Activated T-cell treated with anti-CD3 and anti-CD28 coated beads, Interleukin-2, amount 50 U/mL, for 72 hours (primary cell): ENCODE results near the gene TMEM51. TPM values are rescaled to one million over a fixed set of nuclear protein-coding genes. Genes with fewer than 3 reads are reported as not detected.

Source experiments
- ATAC-seq, 2 donors: fragments of 150-1000 bp; cut with Tn5 transposase; replicated peaks in 1 of 2; 2 replicates each; pipeline ENCODE4 v1.10.0; 2021; ENCODE audit warnings: moderate library complexity in 2 of 2, mild to moderate bottlenecking in 1 of 2
- DNase-seq, 2 donors: peaks; one replicate each; pipeline ENCODE4 v3.0.0; 2021 to 2022; ENCODE audit warnings: mixed read lengths in 1 of 2
- H3K27ac Mint-ChIP-seq: one replicate; pipeline ENCODE4 v1.8.0; 2022; ENCODE audit warnings: mild to moderate bottlenecking, moderate library complexity, mixed read lengths
- H3K27me3 Mint-ChIP-seq: one replicate; pipeline ENCODE4 v1.8.0; 2022; ENCODE audit warnings: low read depth, mixed read lengths
- H3K36me3 Mint-ChIP-seq, 2 donors: one replicate each; pipeline ENCODE4 v1.8.0; 2022; ENCODE audit warnings: mixed read lengths in 2 of 2, mild to moderate bottlenecking in 1 of 2; ENCODE audit not compliant: insufficient read depth in 2 of 2
- H3K4me1 Mint-ChIP-seq: one replicate; pipeline ENCODE4 v1.8.0; 2022; ENCODE audit warnings: low read depth, mixed read lengths
- H3K4me3 Mint-ChIP-seq, 2 donors: one replicate each; pipeline ENCODE4 v1.8.0; 2022; ENCODE audit warnings: mild to moderate bottlenecking in 2 of 2, mixed read lengths in 2 of 2, moderate library complexity in 2 of 2
- H3K9me3 Mint-ChIP-seq, 2 donors: one replicate each; pipeline ENCODE4 v1.8.0; 2022; ENCODE audit warnings: mixed read lengths in 2 of 2
- total RNA-seq, 2 donors: library from RNA; stranded (reverse); gene quantifications; one replicate each; pipeline ENCODE4 v1.2.3, GENCODE V29; 2022

The TMEM51 gene
- total RNA-seq, 2 donors from 2014 or later, result not detected

DNA sequence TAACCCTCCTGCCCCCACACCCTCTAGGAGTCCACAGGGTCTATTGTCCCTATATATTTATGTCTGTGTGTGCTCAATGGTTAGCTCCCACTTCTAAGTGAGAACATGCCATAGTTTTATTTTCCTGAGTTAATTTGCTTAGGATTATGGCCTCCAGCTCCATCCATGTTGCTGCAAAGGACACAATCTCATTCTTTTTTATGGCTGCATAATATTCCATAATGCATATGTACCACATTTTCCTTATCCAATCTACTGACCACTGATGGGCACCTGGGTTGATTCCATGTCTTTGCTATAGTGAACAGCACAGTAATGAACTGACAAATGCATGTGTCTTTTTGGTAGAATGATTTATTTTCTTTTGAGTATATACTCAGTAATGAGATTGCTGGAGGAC is 80.1 kb downstream of the TMEM51 start:
- ATAC-seq (no peak), DNase-seq (no peak)
- Mint-ChIP-seq H3K4me3 (no peak overlapping the region), H3K27me3 (peaks cover 41% of the 10 kb centered on the region), H3K27ac (no peak overlapping the region), H3K36me3 (peaks cover 0 to 2% of the 10 kb centered on the region in 2 donors), H3K9me3 (no peaks in the 10 kb centered on the region), H3K4me1 (peaks cover 29% of the 10 kb centered on the region)

DNA sequence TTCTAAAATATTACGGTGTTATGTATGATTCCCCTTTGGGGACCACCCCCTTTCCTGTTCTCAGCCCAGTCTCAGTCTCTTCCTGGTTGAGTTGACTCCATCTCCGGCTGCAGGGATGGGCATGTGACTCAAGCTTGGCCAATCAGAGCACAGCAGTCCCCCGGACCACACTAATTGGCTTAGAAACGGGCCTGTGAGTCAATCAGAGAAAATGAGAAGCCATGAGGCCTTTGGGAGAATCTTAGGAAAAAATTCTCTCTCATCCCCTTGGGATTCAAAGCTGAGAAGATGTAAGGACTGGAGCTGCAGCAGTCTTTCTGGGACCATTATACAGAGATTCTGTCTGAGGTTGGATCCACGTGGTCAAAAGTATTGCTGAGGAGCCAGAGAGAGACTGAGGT is 82.8 kb downstream of the TMEM51 start:
- Mint-ChIP-seq H3K27me3 (peaks cover 48% of the 10 kb centered on the region), H3K36me3 (peaks cover 0 to 2% of the 10 kb centered on the region in 2 donors), H3K9me3 (no peaks in the 10 kb centered on the region), H3K4me1 (peaks cover 23% of the 10 kb centered on the region), H3K27ac (no peak overlapping the region), H3K4me3 (no peak overlapping the region)
- ATAC-seq (no peak), DNase-seq (no peak)

DNA sequence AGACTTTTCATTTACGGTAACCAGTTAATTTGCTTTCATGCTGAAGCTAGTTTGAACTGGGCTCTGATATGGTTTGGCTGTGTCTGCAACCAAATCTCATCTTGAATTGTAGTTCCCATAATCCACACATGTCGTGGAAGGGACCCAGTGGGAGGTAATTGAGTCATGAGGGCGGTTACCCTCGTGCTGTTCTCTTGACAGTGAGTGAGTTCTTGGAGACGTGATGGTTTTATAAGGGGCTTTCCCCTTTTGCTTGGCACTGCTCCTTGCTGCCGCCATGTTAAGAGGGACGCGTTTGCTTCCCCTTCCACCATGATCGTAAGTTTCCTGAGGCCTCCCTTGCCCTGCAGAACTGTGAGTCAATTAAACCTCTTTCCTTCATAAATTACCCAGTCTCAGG is 83.2 kb downstream of the TMEM51 start:
- Mint-ChIP-seq H3K4me3 (no peak overlapping the region), H3K27me3 (peaks cover 52% of the 10 kb centered on the region), H3K27ac (no peak overlapping the region), H3K36me3 (peaks cover 0 to 2% of the 10 kb centered on the region in 2 donors), H3K4me1 (peaks cover 19% of the 10 kb centered on the region), H3K9me3 (no peaks in the 10 kb centered on the region)
- DNase-seq (no peak), ATAC-seq (no peak)

DNA sequence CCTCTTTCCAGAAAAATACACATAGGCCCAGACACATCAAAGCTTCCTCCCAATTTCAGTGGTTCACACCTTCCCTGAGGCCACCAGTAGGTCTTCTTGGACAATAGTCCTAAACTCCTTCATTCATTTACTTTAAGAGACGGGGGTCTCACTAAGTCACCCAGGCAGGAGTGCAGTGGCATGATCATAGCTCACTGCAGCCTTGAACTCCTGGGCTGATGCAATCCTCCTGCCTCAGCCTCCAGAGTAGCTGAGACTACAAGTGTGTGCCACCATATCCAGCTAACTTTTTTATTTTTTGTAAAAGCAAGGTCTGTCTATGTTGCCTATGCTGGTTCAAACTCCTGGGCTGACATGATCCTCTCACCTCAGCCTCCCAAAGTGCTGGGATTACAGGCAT is 85.2 kb downstream of the TMEM51 start:
- Mint-ChIP-seq H3K9me3 (no peaks in the 10 kb centered on the region), H3K27me3 (peaks cover 65% of the 10 kb centered on the region), H3K4me3 (no peak overlapping the region), H3K36me3 (no peaks in the 10 kb centered on the region), H3K4me1 (peaks cover 15% of the 10 kb centered on the region), H3K27ac (no peak overlapping the region)
- DNase-seq (no peak), ATAC-seq (no peak)

DNA sequence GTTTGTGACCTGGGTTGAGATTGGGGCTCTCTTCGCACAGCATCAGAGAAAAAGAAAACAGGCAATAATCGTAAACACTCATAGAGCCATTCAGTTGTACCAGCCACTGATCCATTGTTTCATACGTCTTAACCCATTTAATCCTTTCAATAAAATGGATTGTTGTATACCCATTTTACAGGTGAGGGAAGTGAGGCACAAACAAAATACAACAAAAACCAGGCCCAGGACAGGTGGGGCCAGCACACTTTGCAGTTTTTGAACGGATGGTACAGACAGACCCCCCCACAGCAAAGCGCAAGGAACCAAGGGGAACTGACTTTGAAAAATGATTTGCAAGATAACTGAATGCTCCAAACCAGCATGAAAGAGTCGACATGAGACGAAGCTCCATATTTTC is 89.2 kb downstream of the TMEM51 start:
- Mint-ChIP-seq H3K27me3 (peaks cover 75% of the 10 kb centered on the region), H3K36me3 (peaks cover 2 to 15% of the 10 kb centered on the region in 2 donors), H3K9me3 (peaks cover 2 to 9% of the 10 kb centered on the region in 2 donors), H3K27ac (no peak overlapping the region), H3K4me1 (peaks cover 39% of the 10 kb centered on the region), H3K4me3 (no peak overlapping the region)
- DNase-seq, result no peak
- no peak for ATAC-seq

DNA sequence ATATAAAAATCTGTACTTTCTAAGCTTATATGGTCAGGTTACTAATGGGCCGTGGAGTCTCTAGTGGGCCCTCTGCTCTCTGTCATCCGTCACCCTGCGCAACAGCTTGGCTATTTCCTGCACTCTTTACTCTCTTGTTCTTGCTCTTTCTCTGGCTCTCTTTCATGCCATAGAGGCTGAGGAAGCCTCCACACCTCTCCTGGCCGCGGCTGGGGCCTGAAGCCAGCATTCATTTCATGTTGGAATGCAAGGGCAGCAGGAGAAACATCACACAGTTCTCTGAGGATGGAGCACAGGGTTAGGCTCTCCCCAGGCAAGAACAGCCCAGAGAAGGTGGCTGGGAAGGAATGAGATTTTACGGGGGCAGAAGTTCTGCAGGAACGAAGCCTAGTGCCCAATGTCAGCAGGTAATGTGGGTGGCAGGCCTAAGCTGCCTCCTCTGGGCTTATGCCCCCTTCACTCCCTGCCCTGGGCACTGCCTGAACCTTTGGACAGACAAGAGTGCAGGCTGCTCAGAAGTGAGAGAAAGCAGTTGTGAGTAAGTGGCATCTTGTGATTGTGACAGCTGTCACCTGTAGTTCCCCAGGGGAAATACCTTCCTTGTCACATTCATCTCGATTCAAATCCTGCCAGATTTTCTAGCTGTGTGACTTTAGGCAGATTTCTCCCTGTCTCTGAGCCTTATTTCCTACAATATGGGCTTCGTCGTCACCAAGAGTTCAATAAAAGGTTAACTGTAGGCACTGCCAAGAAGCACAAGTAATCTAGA is 89.9 kb downstream of the TMEM51 start:
- peaks cover 46% of the 10 kb centered on the region for H3K4me1 Mint-ChIP-seq
- ATAC-seq, result peak; percentile 75 to 77
- H3K27ac Mint-ChIP-seq, result no peak overlapping the region
- peaks cover 2 to 16% of the 10 kb centered on the region in 2 donors for H3K36me3 Mint-ChIP-seq
- peaks cover 2 to 9% of the 10 kb centered on the region in 2 donors for H3K9me3 Mint-ChIP-seq
- H3K4me3 Mint-ChIP-seq, result peak overlapping the region in 1 of 2 donors; percentile 23
- peak; percentile 21 to 29 for DNase-seq
- peaks cover 80% of the 10 kb centered on the region for H3K27me3 Mint-ChIP-seq

DNA sequence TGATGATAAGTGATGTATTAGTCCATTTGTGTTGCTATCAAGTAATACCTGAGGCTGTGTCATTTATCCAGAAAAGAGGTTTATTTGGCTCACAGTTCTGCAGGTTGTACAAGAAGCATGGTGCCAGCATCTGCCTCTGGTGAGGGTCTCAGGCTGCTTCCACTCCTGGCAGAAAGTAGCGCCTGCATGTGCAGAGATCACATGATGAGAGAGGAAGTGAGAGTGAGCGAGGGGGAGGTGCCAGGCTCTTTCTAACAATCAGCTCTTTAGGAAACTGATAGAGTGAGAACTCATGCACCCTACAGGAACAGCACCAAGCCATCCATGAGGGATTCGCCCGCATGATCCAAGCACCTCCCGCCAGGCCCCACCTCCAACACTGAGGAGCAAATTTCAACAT is 91.3 kb downstream of the TMEM51 start:
- H3K4me3 Mint-ChIP-seq, result no peak overlapping the region
- DNase-seq (no peak), ATAC-seq (no peak)
- peaks cover 88% of the 10 kb centered on the region for H3K27me3 Mint-ChIP-seq
- H3K27ac Mint-ChIP-seq, result no peak overlapping the region
- H3K36me3 Mint-ChIP-seq, result peaks cover 2 to 16% of the 10 kb centered on the region in 2 donors
- peaks cover 60% of the 10 kb centered on the region for H3K4me1 Mint-ChIP-seq
- H3K9me3 Mint-ChIP-seq, result peaks cover 2 to 9% of the 10 kb centered on the region in 2 donors

DNA sequence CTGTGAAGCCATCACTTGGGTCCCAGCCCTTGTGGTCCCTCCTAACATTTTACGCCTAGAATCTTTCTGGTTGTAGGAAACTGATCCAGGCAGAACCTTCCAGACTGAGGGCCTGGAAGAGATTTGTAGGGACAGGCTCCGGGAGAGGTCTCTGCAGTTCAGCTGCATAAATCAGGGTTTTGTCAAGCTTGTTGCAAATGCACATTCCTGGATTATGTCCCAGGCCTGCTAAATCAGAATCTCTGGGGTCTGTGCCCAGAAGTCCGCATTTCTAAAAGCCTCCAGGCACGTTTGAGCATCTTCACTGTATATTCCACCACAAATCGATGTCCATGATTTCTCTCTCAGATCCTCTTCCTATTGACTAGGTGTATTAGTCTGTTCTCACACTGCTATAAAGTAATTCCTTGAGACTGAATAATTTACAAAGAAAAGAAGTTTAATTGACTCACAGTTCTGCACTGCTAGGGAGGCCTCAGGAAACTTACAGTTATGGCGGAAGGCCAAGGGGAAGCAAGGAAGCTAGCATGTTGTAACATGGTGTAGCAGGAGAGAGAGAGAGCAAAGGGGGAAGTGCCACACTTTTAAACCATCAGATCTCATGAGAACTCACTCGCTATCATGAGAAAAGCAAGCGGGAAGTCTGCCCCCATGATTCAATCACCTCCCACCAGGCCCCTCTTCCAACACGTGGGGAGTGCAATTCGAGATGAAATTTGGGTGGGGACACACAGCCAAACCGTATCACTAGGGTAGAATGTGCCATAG is 92.2 kb downstream of the TMEM51 start:
- Mint-ChIP-seq H3K27ac (no peak overlapping the region), H3K36me3 (peaks cover 2 to 16% of the 10 kb centered on the region in 2 donors), H3K9me3 (peaks cover 2 to 9% of the 10 kb centered on the region in 2 donors), H3K4me3 (peak overlapping the region in 1 of 2 donors; percentile 70), H3K27me3 (peaks cover 84% of the 10 kb centered on the region), H3K4me1 (peaks cover 63% of the 10 kb centered on the region)
- DNase-seq (no peak), ATAC-seq (no peak)

DNA sequence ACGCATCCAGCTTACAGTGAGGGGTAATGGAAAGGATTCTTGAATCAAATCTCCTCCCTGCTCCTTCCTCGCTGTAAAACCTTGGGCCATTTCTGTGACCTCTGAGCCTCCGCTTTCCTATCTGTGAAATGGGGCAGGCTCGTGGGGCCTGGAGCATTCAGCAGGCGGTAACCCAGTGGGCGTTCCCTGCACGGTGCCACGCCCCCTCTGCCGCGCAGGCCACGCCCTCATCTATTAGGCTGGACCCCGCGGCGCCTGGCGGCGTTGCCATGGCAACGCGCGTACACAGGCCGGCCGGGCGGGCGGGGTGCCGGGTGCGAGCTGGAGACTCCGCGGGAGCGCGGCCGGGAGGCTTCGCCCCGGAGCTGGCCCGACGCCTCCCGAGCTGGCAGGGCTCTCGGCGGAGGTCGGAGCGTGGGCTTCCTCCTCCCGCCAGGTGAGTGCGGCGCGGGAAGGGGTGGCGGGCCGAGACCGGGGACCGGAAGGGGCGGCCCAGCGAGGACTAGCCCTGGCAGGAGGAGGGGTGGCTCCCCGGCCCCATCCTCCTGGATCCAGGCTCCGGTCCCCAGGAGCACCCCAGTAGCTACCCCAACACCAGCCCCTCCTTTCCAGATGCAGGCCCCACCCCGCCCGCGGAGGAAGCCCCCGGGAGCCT is 93.5 kb downstream of the TMEM51 start, which contains the start of gene FHAD1:
Gene FHAD1, plus strand, starts transcription at position 264 of the 655 bp plus-strand sequence. CDS start 4,562 bp downstream, outside the sequence.
- DNase-seq (peak in 1 of 2 donors; percentile 46), ATAC-seq (peak in 1 of 2 donors; percentile 18)
- H3K36me3 Mint-ChIP-seq, result peaks cover 4 to 16% of the 10 kb centered on the region in 2 donors
- no peak within 1 kb of the TSS for H3K27ac Mint-ChIP-seq
- H3K27me3 Mint-ChIP-seq, result peaks cover 85% of the 10 kb centered on the region
- peaks cover 2 to 9% of the 10 kb centered on the region in 2 donors for H3K9me3 Mint-ChIP-seq
- H3K4me3 Mint-ChIP-seq, result peak within 1 kb of the TSS; percentile 70 to 74
- H3K4me1 Mint-ChIP-seq, result peaks cover 70% of the 10 kb centered on the region

DNA sequence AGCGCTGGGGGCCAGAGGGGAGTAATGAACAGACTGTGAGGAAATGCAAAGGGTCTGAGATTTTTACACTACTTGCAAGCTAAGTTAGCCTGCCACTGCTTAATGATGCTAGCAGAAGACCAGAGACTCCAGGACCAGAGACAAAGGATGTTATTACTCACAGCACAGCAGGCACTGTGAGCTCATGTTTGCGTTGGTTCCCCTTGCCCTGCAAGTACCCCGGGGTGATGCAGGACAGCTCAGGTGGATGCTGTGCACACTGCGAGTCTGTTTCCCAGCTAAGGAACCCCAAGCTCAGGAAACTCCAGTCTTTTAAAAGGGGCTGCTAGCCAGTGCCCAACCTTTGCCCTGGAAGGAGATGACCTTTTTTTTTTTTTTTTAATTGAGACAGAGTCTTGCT is 94.7 kb downstream of the TMEM51 start:
- peaks cover 79% of the 10 kb centered on the region for H3K4me1 Mint-ChIP-seq
- H3K27ac Mint-ChIP-seq, result no peak overlapping the region
- peak in 1 of 2 donors; percentile 28 for DNase-seq
- H3K36me3 Mint-ChIP-seq, result peaks cover 4 to 16% of the 10 kb centered on the region in 2 donors
- H3K9me3 Mint-ChIP-seq, result peaks cover 2 to 9% of the 10 kb centered on the region in 2 donors
- peak; percentile 21 to 31 for ATAC-seq
- H3K27me3 Mint-ChIP-seq, result peaks cover 74% of the 10 kb centered on the region
- H3K4me3 Mint-ChIP-seq, result peak overlapping the region; percentile 53 to 74

DNA sequence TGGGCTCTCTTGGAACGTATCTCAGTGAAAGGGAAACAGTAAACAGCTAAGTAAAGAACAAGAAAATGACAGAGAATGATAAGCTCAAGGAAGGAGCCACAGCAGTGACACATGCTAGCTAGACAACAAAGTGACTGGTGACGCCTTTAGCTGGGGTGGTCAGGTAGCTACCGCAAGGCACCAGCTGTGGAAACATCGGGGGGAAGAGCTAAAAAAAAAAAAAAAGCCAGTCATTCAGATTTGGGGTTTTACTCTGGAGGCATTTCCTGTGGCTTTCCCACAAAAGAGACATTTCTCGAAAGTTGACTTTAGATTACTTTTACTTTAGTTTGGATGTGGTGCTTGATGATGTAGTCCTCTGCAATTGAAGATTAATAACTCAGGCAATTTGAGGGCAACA is 95.5 kb downstream of the TMEM51 start:
- peaks cover 68% of the 10 kb centered on the region for H3K27me3 Mint-ChIP-seq
- H3K36me3 Mint-ChIP-seq, result peaks cover 4 to 16% of the 10 kb centered on the region in 2 donors
- H3K4me1 Mint-ChIP-seq, result peaks cover 74% of the 10 kb centered on the region
- H3K27ac Mint-ChIP-seq, result peak overlapping the region; percentile 82
- ATAC-seq, result peak; percentile 94 to 97
- peak overlapping the region; percentile 63 to 74 for H3K4me3 Mint-ChIP-seq
- DNase-seq, result peak; percentile 76 to 86
- H3K9me3 Mint-ChIP-seq, result peaks cover 2 to 9% of the 10 kb centered on the region in 2 donors

DNA sequence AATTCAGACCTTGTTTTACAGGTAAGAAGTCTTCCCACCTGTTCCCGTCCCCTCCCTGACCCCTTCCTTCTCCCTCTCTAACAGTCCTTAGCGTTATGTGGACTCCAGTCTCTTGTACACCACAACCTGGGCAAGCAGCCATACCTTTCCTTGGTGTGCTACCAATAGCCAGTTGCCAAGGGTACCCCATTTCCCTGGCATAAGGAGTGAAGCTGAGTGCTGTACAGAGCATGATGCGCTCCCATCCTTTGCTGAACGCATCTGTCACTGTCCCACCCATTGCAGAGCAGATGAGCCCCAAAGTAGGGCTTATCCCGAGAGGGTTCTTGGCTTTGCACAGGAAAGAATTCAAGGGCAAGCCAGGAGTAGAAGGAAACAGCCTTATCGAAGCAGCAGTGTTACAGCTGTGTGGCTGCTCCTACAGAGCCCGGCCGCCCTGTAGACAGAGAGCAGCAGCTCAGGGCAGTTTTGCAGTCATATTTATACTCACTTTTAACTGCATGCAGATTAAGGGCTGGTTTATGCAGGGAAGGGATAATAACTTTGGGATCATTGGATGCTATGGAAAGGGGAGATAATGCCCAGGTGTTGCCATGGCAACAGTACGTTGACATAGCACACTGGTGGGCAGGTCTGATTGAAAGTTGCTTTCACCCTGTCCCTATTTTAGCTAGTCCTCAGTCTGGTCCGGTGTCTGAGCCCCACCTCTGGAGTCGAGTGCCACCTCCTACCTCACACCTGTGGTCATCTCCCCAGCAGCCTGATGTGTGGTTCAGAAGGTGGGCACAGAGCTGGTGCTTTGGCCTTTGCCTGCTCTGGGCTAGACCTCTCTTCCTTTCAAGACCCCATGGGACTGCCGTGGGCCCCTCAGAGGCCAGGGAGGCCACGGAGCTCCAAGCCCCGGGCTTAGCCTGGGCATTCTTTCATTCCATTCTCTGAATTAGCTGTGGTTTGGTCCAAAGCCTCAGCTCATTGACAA is 98.6 kb downstream of the TMEM51 start:
- DNase-seq, result no peak
- Mint-ChIP-seq H3K4me3 (peak overlapping the region; percentile 54 to 69), H3K27me3 (peaks cover 59% of the 10 kb centered on the region), H3K27ac (peak overlapping the region; percentile 3), H3K9me3 (no peaks in the 10 kb centered on the region), H3K36me3 (peaks cover 2 to 4% of the 10 kb centered on the region in 2 donors), H3K4me1 (peaks cover 48% of the 10 kb centered on the region)
- ATAC-seq, result no peak
